HG03135 (cell line): ENCODE measurements around the gene NF1.

Experiments
- ATAC-seq: cut with Tn5 transposase; IDR thresholded peaks from one replicate; pipeline ENCODE4 v1.9.1; 2021; ENCODE audit warnings: mild to moderate bottlenecking, moderate library complexity; ENCODE audit not compliant: unreplicated experiment

Gene NF1

DNA sequence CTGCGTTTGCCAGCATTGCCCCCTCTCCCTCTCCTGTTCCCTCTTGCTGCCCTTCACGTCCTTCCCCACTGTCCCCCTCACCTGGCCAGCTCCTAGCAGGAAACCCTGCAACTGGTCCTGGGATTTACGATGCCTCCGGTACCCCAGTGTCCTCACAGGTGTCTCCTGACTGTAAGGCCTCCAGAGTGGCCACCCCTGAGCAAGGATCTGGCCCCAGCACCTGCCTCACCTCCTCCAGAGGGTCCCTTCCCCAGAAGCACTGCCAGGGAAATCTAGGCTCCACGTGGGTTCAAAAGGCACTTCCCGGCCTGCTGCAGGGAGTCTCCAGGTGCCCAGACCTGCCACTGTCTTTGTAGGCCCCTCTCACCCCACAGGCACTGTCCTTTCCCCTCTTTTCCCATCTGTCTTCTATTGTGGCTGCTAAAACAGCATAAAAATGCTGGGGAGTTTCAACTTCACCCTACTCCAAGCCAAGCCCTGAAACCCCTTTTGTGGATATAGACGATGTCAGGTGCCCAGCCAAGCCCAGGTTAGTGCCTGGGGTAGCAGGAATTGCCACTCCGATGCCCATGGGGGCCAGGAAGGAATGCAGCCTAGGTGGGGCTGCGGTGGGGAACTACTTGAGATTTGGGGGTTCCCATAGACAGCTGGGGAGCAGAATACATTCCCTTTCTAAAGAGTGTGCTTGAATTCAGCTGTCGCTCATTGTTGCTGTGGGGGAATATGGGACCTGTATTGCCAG is 322.4 kb downstream of the NF1 start:
- no peak for ATAC-seq

DNA sequence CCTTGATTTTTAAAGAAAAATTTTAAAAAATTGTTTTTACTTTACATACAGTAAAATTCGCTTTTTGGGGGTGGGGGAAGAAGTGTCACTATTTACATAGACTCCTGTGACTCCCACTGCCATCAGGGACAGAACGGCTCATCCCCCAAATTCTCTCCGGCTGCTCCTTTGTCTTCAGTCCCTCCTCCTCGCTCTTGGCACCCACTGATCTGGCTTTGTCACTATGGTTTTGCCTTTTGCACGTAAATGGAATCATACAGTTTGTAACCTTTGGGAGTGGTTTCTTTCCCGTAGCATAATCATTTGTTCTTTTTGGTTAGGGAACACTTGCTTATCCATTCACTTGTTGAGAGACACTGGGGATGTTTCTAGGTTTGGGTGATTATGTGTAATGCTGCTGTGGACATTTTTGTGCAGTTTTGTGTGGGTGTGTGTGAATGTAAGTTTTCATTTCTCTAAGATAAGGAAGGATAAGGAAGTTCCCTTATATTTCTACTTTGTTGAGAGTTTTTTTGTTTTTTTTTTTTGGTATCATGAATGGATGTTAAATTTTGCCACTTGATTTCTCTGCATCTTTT is 324.1 kb downstream of the NF1 start:
- no peak for ATAC-seq

DNA sequence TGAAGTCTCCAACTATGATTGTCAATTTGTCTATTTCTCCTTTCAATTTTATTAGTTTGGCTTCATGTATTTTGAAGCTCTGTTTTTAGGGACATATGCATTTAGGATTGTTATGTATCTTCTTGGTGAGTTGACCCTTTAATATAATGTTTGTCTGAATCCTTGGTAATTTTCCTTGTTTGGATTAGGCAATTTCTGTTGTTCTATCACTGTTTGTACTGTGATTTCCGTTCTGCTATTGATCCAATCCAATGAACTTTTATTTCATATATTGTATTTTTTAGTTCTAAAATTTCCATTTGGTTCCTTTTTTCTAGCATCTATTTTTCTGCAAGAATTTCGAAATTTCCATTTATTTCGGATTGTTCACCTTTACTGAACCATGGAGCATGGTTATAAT is 327.7 kb downstream of the NF1 start:
- no peak for ATAC-seq

DNA sequence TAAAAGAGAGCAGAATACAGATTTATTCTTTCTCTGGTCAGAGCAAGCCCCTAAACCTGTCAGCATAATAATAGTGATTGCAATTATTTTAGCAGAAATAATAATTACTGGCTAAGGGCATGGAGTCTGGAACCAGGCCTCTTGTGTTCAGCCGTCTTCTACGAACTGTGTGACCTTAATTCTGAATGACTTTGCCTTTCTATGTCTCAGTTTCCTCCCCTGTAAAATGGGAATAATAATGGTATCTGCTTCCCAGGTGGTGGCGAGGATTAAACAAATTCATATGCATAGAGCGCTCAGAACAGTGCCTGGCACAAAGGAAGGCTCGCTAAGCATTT is 330.1 kb downstream of the NF1 start:
- no peak for ATAC-seq

DNA sequence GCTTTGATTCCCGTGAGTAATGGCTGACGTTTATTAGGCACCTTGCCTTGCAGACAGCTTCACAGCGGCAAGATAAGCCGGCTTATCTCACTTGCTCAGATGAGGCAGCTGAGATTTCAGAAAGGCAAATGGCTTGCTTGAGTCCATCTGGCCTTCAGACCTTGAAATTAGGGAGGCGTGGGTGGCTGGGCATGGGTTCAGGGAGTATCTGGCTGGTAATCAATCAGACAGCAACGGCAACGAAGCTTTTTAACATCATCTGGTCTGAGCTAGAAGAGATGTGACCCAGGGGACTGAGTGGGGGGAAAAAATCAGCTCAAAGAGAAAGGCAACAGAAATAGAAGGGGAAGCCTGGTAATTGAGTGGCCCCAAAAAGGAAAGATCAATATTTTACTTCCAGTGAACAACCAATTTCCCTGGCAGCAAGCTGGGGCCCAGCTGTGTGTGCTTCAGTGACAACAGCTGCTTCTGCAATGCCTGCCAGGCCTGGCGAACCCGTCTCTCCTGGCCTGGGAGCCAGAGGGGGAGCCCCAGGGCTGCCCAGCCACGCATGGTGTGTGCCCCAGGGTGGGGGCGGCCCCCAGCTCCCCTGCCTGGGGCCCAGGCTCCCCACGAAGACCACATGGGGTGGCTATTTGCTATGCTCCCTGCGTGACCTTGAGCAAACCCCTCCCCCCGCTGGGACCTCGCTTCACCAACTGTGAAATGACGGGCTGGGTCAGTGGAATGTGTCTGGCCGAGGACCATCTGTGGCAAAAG is 330.7 kb downstream of the NF1 start:
- ATAC-seq: no peak
